Astrocyte of the hippocampus (primary cell): ENCODE data around the gene SPINT2.
"Not testable (repeated sequence)": the region's sequence is repeated elsewhere in the genome, so short reads cannot be mapped to it uniquely, and the experiment has no call there.

Experiments used
- DNase-seq: peaks from one replicate; pipeline ENCODE4 v3.0.0; 2011; ENCODE audit warnings: low read depth, low spot score

Gene SPINT2

GRCh38 chr19:38319421-38320258 is 55.3 kb downstream of the SPINT2 start, which contains the start of gene KCNK6:
Gene KCNK6, plus strand, starts transcription at chr19:38319845. Its CDS starts 106 bp downstream, at chr19:38319951.
- DNase-seq, result peak; percentile 60

GRCh38 chr19:38320969-38321339 is 56.6 kb downstream of the SPINT2 start:
- DNase-seq, result no peak

- DNase-seq, result no peak
These were observed 57.3 kb downstream of the SPINT2 start for GRCh38 chr19:38321646-38322196.

GRCh38 chr19:38323291-38323690 is 58.9 kb downstream of the SPINT2 start:
- DNase-seq, result no peak

- DNase-seq, result no peak
These were observed 60.1 kb downstream of the SPINT2 start for GRCh38 chr19:38324431-38324830.

- no peak for DNase-seq
These were observed 62.2 kb downstream of the SPINT2 start for GRCh38 chr19:38326591-38326990.

GRCh38 chr19:38329651-38330050 is 65.3 kb downstream of the SPINT2 start:
- no peak for DNase-seq

- DNase-seq, result no peak
These were observed 67.4 kb downstream of the SPINT2 start for GRCh38 chr19:38331728-38332127.

- no peak for DNase-seq
These were observed 68.9 kb downstream of the SPINT2 start for GRCh38 chr19:38333245-38333644.

GRCh38 chr19:38335949-38336637 is 71.7 kb downstream of the SPINT2 start:
- peak; percentile 98 for DNase-seq

- peak; percentile 96 for DNase-seq
These were observed 72.4 kb downstream of the SPINT2 start for GRCh38 chr19:38336638-38337359.

GRCh38 chr19:38337360-38337653 is 72.9 kb downstream of the SPINT2 start:
- DNase-seq, result no peak

- not testable (repeated sequence) for DNase-seq
These were observed 74.6 kb downstream of the SPINT2 start for GRCh38 chr19:38339011-38339410.

GRCh38 chr19:38340927-38341326 is 76.6 kb downstream of the SPINT2 start:
- DNase-seq, result no peak
